HCT116 (cell line): Measurements from ENCODE around the gene PXMP2.

Source experiments
- EZH2 ChIP-seq: fragments of 200-600 bp; sonication (generic); IDR thresholded peaks from 2 replicates; pipeline ENCODE4 v1.6.1; 2017; ENCODE audit warnings: antibody characterized with exemption, mixed run types
- EZH2phosphoT487 ChIP-seq: fragments of 200-600 bp; IDR thresholded peaks from 2 replicates; pipeline ENCODE4 v1.6.1; 2018; ENCODE audit warnings: antibody characterized with exemption, borderline replicate concordance
- JUND ChIP-seq: IDR thresholded peaks from 2 replicates; pipeline ENCODE4 v1.6.1; 2012
- POLR2A ChIP-seq: IDR thresholded peaks from 2 replicates; pipeline ENCODE4 v1.7.0; 2011; ENCODE audit warnings: borderline replicate concordance; ENCODE audit not compliant: insufficient read depth, insufficient read length; ENCODE audit errors: extremely low read depth
- POLR2AphosphoS5 ChIP-seq: IDR thresholded peaks from 2 replicates; pipeline ENCODE4 v1.6.1; 2011; ENCODE audit warnings: mild to moderate bottlenecking, low read depth, low read length, moderate library complexity
- RAD21 ChIP-seq: IDR thresholded peaks from 2 replicates; pipeline ENCODE4 v1.6.1; 2012; ENCODE audit warnings: low read depth, mild to moderate bottlenecking
- YY1 ChIP-seq: IDR thresholded peaks from 2 replicates; pipeline ENCODE4 v1.6.1; 2011; ENCODE audit warnings: low read length, low read depth, moderate library complexity, mild to moderate bottlenecking; ENCODE audit not compliant: insufficient replicate concordance; ENCODE audit errors: extremely low read depth
- ZFX ChIP-seq: fragments of 450-650 bp; IDR thresholded peaks from 2 replicates; pipeline ENCODE4 v1.6.1; 2017
- ZNF274 ChIP-seq: fragments of 200-500 bp; sonication (Bioruptor generic); IDR thresholded peaks from 2 replicates; pipeline ENCODE4 v1.6.1; 2014; ENCODE audit warnings: mild to moderate bottlenecking, low read depth, low read length, inconsistent platforms
- TF ChIP-seq, protein P1 (sequence below), 3 experiments: fragments of 200-600 bp in 1 of 3; sonication (generic) in 1 of 3; IDR thresholded peaks in 2 of 3; conservative IDR thresholded peaks in 1 of 3; 2 replicates each; pipeline ENCODE4 v1.5.1; 2012 to 2017; ENCODE audit warnings: low read depth in 2 of 3, low read length in 2 of 3, antibody characterized with exemption in 1 of 3, borderline replicate concordance in 1 of 3, control low read depth in 1 of 3, mild to moderate bottlenecking in 1 of 3, mixed read lengths in 1 of 3, mixed run types in 1 of 3, moderate library complexity in 1 of 3; ENCODE audit not compliant: insufficient read depth in 1 of 3
- TF ChIP-seq, protein P2 (sequence below): IDR thresholded peaks from 2 replicates; pipeline ENCODE4 v1.6.1; 2012; ENCODE audit warnings: low read depth
- TF ChIP-seq, protein P3 (sequence below): IDR thresholded peaks from 2 replicates; pipeline ENCODE4 v1.6.1; 2011; ENCODE audit warnings: mild to moderate bottlenecking, low read length, moderate library complexity; ENCODE audit not compliant: insufficient replicate concordance; ENCODE audit errors: extremely low read depth

DNA sequence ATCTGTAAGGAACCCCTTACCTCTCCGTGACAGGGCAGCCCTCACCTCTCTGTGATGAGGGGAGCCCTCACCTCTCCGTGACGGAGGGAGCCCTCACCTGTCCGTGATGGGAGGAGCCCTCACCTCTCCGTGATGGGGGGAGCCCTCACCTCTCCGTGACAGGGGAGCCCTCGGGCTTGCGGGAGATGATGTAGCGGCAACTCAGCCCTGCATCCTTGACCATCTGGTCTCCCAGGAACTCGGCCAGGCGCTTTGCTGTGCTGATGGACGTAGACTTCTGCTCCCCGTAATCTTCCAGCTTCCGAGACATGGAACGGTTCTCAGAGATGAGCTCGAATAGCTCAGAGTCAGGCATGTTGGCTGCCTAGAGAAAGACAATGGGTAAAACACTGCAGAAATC, 28.2 kb upstream of the PXMP2 start:
- TF ChIP-seq YY1 (no peak), POLR2A (no peak), POLR2AphosphoS5 (no peak), JUND (no peak), EZH2phosphoT487 (no peak), EZH2 (no peak), RAD21 (no peak), ZFX (no peak), ZNF274 (no peak)
- TF ChIP-seq, protein P1, sequence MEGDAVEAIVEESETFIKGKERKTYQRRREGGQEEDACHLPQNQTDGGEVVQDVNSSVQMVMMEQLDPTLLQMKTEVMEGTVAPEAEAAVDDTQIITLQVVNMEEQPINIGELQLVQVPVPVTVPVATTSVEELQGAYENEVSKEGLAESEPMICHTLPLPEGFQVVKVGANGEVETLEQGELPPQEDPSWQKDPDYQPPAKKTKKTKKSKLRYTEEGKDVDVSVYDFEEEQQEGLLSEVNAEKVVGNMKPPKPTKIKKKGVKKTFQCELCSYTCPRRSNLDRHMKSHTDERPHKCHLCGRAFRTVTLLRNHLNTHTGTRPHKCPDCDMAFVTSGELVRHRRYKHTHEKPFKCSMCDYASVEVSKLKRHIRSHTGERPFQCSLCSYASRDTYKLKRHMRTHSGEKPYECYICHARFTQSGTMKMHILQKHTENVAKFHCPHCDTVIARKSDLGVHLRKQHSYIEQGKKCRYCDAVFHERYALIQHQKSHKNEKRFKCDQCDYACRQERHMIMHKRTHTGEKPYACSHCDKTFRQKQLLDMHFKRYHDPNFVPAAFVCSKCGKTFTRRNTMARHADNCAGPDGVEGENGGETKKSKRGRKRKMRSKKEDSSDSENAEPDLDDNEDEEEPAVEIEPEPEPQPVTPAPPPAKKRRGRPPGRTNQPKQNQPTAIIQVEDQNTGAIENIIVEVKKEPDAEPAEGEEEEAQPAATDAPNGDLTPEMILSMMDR (IDR thresholded peaks at IDR 0.05 in 2 of 3, conservative IDR thresholded peaks at IDR 0.05 in 1 of 3; ENCODE audit: borderline replicate concordance in 1 of 3, insufficient read depth in 1 of 3, low read depth in 2 of 3, low read length in 2 of 3): no peak
- TF ChIP-seq, protein P2, sequence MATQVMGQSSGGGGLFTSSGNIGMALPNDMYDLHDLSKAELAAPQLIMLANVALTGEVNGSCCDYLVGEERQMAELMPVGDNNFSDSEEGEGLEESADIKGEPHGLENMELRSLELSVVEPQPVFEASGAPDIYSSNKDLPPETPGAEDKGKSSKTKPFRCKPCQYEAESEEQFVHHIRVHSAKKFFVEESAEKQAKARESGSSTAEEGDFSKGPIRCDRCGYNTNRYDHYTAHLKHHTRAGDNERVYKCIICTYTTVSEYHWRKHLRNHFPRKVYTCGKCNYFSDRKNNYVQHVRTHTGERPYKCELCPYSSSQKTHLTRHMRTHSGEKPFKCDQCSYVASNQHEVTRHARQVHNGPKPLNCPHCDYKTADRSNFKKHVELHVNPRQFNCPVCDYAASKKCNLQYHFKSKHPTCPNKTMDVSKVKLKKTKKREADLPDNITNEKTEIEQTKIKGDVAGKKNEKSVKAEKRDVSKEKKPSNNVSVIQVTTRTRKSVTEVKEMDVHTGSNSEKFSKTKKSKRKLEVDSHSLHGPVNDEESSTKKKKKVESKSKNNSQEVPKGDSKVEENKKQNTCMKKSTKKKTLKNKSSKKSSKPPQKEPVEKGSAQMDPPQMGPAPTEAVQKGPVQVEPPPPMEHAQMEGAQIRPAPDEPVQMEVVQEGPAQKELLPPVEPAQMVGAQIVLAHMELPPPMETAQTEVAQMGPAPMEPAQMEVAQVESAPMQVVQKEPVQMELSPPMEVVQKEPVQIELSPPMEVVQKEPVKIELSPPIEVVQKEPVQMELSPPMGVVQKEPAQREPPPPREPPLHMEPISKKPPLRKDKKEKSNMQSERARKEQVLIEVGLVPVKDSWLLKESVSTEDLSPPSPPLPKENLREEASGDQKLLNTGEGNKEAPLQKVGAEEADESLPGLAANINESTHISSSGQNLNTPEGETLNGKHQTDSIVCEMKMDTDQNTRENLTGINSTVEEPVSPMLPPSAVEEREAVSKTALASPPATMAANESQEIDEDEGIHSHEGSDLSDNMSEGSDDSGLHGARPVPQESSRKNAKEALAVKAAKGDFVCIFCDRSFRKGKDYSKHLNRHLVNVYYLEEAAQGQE: no peak
- TF ChIP-seq, protein P3, sequence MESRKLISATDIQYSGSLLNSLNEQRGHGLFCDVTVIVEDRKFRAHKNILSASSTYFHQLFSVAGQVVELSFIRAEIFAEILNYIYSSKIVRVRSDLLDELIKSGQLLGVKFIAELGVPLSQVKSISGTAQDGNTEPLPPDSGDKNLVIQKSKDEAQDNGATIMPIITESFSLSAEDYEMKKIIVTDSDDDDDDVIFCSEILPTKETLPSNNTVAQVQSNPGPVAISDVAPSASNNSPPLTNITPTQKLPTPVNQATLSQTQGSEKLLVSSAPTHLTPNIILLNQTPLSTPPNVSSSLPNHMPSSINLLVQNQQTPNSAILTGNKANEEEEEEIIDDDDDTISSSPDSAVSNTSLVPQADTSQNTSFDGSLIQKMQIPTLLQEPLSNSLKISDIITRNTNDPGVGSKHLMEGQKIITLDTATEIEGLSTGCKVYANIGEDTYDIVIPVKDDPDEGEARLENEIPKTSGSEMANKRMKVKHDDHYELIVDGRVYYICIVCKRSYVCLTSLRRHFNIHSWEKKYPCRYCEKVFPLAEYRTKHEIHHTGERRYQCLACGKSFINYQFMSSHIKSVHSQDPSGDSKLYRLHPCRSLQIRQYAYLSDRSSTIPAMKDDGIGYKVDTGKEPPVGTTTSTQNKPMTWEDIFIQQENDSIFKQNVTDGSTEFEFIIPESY: no peak
